ENCODE measurements around the gene SH3BP2.

DNA sequence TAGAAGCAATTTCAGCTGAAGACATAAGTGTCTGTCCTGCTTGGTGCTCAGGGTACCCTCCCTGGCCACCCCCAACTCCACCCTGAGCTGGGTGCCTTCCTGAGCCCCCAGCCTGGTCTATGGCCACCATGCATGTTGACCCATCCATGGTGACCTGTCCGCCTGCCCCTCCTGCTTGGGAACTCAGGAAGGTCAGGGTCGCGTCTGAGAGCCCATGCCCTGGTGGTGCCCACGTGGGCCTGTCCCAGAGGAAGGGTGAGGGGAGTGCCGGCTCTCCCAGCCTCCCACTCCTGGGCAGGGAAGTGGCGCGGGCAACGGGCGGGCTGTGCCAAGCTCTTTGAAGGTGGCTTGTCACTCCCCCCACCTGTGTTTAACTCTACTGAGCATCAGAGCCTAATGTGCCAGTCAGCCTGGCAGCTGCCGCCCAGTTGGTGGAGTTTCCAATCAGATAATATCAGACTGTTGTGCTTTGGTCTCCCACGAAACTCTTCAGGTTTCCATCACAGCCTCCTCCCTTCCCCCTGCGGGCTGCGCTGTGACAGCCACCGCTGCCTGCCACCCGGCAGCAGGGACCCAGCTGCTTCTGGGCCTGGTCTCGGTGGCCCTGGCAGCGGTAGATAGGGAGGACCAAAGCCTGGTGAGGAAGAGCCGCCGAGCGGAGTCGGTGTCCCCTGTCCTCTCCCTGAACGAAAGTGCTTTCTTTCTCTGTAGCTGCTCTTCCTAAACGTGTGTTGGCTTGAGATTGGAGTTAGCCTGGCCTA lies 4.8 kb downstream of the SH3BP2 start:
- no peak for TF ChIP-seq RAD21 (IDR thresholded peaks at IDR 0.05; ENCODE audit: low read depth)
- TF ChIP-seq SP1 (IDR thresholded peaks at IDR 0.05; ENCODE audit: low read depth): no peak
- no peak for TF ChIP-seq POLR2AphosphoS5 (IDR thresholded peaks at IDR 0.05; ENCODE audit: low read depth, low read length)
- TF ChIP-seq, protein P1, sequence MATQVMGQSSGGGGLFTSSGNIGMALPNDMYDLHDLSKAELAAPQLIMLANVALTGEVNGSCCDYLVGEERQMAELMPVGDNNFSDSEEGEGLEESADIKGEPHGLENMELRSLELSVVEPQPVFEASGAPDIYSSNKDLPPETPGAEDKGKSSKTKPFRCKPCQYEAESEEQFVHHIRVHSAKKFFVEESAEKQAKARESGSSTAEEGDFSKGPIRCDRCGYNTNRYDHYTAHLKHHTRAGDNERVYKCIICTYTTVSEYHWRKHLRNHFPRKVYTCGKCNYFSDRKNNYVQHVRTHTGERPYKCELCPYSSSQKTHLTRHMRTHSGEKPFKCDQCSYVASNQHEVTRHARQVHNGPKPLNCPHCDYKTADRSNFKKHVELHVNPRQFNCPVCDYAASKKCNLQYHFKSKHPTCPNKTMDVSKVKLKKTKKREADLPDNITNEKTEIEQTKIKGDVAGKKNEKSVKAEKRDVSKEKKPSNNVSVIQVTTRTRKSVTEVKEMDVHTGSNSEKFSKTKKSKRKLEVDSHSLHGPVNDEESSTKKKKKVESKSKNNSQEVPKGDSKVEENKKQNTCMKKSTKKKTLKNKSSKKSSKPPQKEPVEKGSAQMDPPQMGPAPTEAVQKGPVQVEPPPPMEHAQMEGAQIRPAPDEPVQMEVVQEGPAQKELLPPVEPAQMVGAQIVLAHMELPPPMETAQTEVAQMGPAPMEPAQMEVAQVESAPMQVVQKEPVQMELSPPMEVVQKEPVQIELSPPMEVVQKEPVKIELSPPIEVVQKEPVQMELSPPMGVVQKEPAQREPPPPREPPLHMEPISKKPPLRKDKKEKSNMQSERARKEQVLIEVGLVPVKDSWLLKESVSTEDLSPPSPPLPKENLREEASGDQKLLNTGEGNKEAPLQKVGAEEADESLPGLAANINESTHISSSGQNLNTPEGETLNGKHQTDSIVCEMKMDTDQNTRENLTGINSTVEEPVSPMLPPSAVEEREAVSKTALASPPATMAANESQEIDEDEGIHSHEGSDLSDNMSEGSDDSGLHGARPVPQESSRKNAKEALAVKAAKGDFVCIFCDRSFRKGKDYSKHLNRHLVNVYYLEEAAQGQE (IDR thresholded peaks at IDR 0.05; ENCODE audit: low read depth): no peak
- TF ChIP-seq, protein P2, sequence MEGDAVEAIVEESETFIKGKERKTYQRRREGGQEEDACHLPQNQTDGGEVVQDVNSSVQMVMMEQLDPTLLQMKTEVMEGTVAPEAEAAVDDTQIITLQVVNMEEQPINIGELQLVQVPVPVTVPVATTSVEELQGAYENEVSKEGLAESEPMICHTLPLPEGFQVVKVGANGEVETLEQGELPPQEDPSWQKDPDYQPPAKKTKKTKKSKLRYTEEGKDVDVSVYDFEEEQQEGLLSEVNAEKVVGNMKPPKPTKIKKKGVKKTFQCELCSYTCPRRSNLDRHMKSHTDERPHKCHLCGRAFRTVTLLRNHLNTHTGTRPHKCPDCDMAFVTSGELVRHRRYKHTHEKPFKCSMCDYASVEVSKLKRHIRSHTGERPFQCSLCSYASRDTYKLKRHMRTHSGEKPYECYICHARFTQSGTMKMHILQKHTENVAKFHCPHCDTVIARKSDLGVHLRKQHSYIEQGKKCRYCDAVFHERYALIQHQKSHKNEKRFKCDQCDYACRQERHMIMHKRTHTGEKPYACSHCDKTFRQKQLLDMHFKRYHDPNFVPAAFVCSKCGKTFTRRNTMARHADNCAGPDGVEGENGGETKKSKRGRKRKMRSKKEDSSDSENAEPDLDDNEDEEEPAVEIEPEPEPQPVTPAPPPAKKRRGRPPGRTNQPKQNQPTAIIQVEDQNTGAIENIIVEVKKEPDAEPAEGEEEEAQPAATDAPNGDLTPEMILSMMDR (IDR thresholded peaks at IDR 0.05 in 2 of 3, conservative IDR thresholded peaks at IDR 0.05 in 1 of 3; ENCODE audit: borderline replicate concordance in 1 of 3, insufficient read depth in 1 of 3, low read depth in 2 of 3, low read length in 2 of 3): no peak
- no peak for TF ChIP-seq POLR2A (IDR thresholded peaks at IDR 0.05; ENCODE audit: borderline replicate concordance, extremely low read depth, insufficient read depth, insufficient read length)
- TF ChIP-seq SRF (IDR thresholded peaks at IDR 0.05; ENCODE audit: low read depth): no peak
- TF ChIP-seq, protein P3, sequence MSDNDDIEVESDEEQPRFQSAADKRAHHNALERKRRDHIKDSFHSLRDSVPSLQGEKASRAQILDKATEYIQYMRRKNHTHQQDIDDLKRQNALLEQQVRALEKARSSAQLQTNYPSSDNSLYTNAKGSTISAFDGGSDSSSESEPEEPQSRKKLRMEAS (IDR thresholded peaks at IDR 0.05): no peak
- no peak for TF ChIP-seq ZFX (IDR thresholded peaks at IDR 0.05)
- TF ChIP-seq EZH2phosphoT487 (IDR thresholded peaks at IDR 0.05; ENCODE audit: borderline replicate concordance): no peak
- TF ChIP-seq CBX3 (IDR thresholded peaks at IDR 0.05; ENCODE audit: low read depth): no peak
